Body of pancreas (tissue), 4 donors: Measurements from ENCODE around the gene FBXO9. TPM values are rescaled to one million over a fixed set of nuclear protein-coding genes. Genes with fewer than 3 reads are reported as not detected.
"Not testable (repeated sequence)": the region's sequence is repeated elsewhere in the genome, so short reads cannot be mapped to it uniquely, and the experiment has no call there.

ENCODE experiments used
- ATAC-seq: fragments of 150-250 bp; one replicate; pipeline ENCODE4 v1.9.1; 2016
- DNase-seq, 4 donors: peaks; one replicate each; pipeline ENCODE4 v3.0.0-alpha.2; 2019
- H3K27ac ChIP-seq, 4 donors: fragments of 200-600 bp; sonication (generic); 1 replicate in 3 of 4; 2 replicates in 1 of 4; pipeline versions ENCODE4 v1.5.1 to v1.6.1; 2016 to 2019; ENCODE audit warnings: mild to moderate bottlenecking in 1 of 4, mixed read lengths in 1 of 4, moderate library complexity in 1 of 4
- H3K27me3 ChIP-seq, 2 donors: fragments of 200-600 bp; sonication (generic); one replicate each; pipeline ENCODE4 v1.6.0; 2016; ENCODE audit warnings: mild to moderate bottlenecking in 1 of 2
- H3K36me3 ChIP-seq, 2 donors: fragments of 200-600 bp; sonication (generic); replicated peaks in 1 of 2; 2 replicates each; pipeline ENCODE4 v1.5.1; 2016; ENCODE audit warnings: low read depth in 2 of 2; ENCODE audit not compliant: insufficient read depth in 1 of 2
- H3K4me1 ChIP-seq: fragments of 200-600 bp; sonication (generic); one replicate; pipeline ENCODE4 v1.6.0; 2016
- H3K4me3 ChIP-seq, 2 donors: fragments of 200-600 bp; sonication (generic); 1 replicate in 1 of 2; 2 replicates in 1 of 2; pipeline ENCODE4 v1.5.1; 2016 to 2019
- H3K9me3 ChIP-seq, 3 donors: fragments of 200-600 bp; sonication (generic); 1 replicate in 2 of 3; 2 replicates in 1 of 3; pipeline ENCODE4 v1.5.1; 2016
- POLR2A ChIP-seq, 3 donors: fragments of 450-650 bp; IDR thresholded peaks; one replicate each; pipeline ENCODE4 v1.6.1; 2016; ENCODE audit warnings: antibody characterized with exemption in 3 of 3, mild to moderate bottlenecking in 2 of 3
- WGBS, 2 donors: methylation state at CpG; one replicate each; pipeline ENCODE4 v1.1.5; 2017; 5-methylcytosine and 5-hydroxymethylcytosine counted together
- intact Hi-C: fragments of 100-400 bp; cut with DNase I; formaldehyde crosslinking; loops from one replicate; pipeline ENCODE4 v1.15.1; 2023
- total RNA-seq, 2 donors: library from RNA; depleted of rRNA; stranded (reverse); fragments of >200 nt; gene quantifications; one replicate each; pipeline ENCODE4 v1.1.0, GENCODE V29; 2016
- TF ChIP-seq, protein P1 (sequence below), 7 experiments: fragments of 450-650 bp in 4 of 7; fragments of 200-600 bp in 3 of 7; sonication (generic) in 3 of 7; IDR thresholded peaks; one replicate each; pipeline ENCODE4 v1.5.1; 2016 to 2019; ENCODE audit warnings: antibody characterized with exemption in 7 of 7

Gene FBXO9
- total RNA-seq, 2 donors from 2014 or later = 53.7 to 69.0 TPM

- Histone ChIP-seq H3K9me3 (no peaks in the 10 kb centered on the region), H3K4me1 (no peaks in the 10 kb centered on the region), H3K27me3 (no peaks in the 10 kb centered on the region), H3K36me3 (no peaks in the 10 kb centered on the region), H3K4me3 (no peak overlapping the region), H3K27ac (no peak overlapping the region)
- DNase-seq = no peak
- TF ChIP-seq POLR2A (IDR thresholded peaks at IDR 0.05) = no peak
- TF ChIP-seq, protein P1, sequence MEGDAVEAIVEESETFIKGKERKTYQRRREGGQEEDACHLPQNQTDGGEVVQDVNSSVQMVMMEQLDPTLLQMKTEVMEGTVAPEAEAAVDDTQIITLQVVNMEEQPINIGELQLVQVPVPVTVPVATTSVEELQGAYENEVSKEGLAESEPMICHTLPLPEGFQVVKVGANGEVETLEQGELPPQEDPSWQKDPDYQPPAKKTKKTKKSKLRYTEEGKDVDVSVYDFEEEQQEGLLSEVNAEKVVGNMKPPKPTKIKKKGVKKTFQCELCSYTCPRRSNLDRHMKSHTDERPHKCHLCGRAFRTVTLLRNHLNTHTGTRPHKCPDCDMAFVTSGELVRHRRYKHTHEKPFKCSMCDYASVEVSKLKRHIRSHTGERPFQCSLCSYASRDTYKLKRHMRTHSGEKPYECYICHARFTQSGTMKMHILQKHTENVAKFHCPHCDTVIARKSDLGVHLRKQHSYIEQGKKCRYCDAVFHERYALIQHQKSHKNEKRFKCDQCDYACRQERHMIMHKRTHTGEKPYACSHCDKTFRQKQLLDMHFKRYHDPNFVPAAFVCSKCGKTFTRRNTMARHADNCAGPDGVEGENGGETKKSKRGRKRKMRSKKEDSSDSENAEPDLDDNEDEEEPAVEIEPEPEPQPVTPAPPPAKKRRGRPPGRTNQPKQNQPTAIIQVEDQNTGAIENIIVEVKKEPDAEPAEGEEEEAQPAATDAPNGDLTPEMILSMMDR (IDR thresholded peaks at IDR 0.05) = no peak
- no peak for ATAC-seq
- intact Hi-C loops = no loop called here
- 67 to 76% methylated on average over 1 of the region's 1 CpG for WGBS, 2 donors
Measured at GRCh38 chr6:53049415-53049814, 15.8 kb upstream of the FBXO9 start.

DNA sequence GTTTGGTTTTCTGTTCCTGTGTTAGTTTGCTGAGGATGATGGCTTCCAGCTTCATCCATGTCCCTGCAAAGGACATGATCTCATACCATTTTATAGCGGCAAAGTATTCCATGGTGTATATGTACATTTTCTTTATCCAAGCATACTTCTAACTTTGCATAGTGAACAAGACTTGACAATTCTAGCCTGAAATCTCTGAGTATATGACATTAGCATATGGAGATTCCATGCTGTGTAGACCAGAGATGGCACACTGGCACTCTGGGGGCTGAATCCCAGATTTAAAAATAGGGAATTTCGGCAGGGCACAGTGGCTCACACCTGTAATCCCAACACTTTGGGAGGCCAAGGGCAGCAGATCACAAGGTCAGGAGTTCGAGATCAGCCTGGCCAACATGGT lies 13.1 kb upstream of the FBXO9 start:
- intact Hi-C loops = loop anchor here (5.0 kb wide), 1 partner anchor 45 kb away; no protein-coding TSS in a partner anchor
- 93 to 99% methylated on average over 3 of the region's 3 CpGs for WGBS, 2 donors
- not testable (repeated sequence) for H3K4me3 ChIP-seq, ATAC-seq, DNase-seq, H3K27ac ChIP-seq, H3K36me3 ChIP-seq, H3K9me3 ChIP-seq, H3K27me3 ChIP-seq
- peaks cover 18% of the 10 kb centered on the region for H3K4me1 ChIP-seq

DNA sequence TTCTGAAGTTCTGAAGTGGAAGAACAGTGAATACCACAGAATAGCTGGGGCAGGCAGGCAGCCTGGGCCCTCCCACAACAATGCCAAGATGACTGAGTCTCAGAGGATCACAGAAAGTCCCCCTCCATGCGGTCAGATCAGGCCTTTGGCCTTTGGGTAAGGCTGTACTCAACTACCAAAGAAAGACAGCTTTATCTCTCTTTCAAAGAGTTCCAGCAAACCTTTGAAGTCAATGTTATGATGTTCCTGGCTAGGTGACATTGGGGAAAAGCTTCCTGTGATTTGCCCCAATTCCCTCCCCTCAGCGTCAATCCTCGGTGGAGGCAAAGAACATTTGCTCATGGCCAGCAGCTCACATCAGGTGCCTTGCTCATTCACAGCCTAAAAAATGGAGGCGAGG lies 10.7 kb upstream of the FBXO9 start:
- peaks cover 35% of the 10 kb centered on the region for H3K4me1 ChIP-seq
- no peak overlapping the region for H3K27ac ChIP-seq
- ATAC-seq = no peak
- H3K4me3 ChIP-seq = no peak overlapping the region
- H3K36me3 ChIP-seq = no peaks in the 10 kb centered on the region
- TF ChIP-seq, protein P1 (IDR thresholded peaks at IDR 0.05) = no peak
- TF ChIP-seq POLR2A (IDR thresholded peaks at IDR 0.05) = no peak
- no peaks in the 10 kb centered on the region for H3K9me3 ChIP-seq
- no peaks in the 10 kb centered on the region for H3K27me3 ChIP-seq
- no peak for DNase-seq
- WGBS, 2 donors = 91 to 93% methylated on average over 3 to 4 of the region's 4 CpGs
- intact Hi-C loops = loop anchor here (5.0 kb wide), 1 partner anchor 47 kb away; no protein-coding TSS in a partner anchor

DNA sequence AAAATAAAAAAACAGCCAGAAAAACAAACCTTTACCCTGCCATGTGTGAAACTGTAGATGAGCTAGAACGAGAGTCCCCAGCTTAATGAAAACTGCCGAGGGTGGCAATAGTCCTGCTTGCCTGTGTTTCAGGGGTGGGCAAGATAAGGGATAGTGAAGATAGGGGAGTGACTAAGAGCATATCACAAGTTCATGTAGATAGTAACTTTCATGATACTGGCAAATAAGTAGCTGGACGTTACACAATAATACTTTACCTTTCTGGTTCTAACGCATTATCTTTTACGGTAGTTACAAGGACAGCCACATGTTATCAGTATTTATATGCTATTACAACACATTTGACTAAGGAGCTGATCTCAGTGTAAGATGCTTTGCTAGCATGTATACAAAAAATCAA lies 9.3 kb upstream of the FBXO9 start:
- WGBS, 2 donors = 15% methylated on average over 5 of the region's 5 CpGs

DNA sequence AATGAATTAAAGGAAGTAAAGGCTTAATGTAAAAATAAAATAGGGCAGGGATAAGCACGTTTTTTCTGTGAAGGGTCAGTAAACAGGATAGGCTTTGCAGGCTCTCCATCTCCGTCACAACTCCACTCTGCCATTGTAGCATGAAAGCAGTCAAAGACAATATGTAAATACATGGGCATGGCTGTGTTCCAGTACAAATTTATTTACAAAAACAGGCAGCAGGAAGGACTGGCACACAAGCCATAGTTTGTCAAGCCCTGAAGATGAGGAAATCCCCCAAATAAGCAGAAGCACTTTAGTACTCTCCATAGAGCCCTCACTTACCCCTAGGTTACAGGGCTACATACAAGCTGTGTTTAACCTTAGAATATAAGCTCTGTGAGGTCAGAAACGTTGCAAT lies 8.9 kb upstream of the FBXO9 start:
- Histone ChIP-seq H3K36me3 (no peaks in the 10 kb centered on the region), H3K9me3 (no peaks in the 10 kb centered on the region), H3K27me3 (no peaks in the 10 kb centered on the region), H3K27ac (peak overlapping the region in 2 of 4 donors; percentile 15 to 38), H3K4me3 (no peak overlapping the region), H3K4me1 (peaks cover 47% of the 10 kb centered on the region)
- intact Hi-C loops = no loop called here
- WGBS, 2 donors = 7 to 19% methylated on average over 3 of the region's 3 CpGs
- TF ChIP-seq, protein P1 (IDR thresholded peaks at IDR 0.05) = no peak
- no peak for TF ChIP-seq POLR2A (IDR thresholded peaks at IDR 0.05)
- DNase-seq (no peak), ATAC-seq (peak; percentile 19)

More for the DNA sequence above, 9.3 kb upstream of the FBXO9 start:
- Histone ChIP-seq H3K4me3 (no peak overlapping the region), H3K36me3 (no peaks in the 10 kb centered on the region), H3K27ac (peak overlapping the region in 2 of 4 donors; percentile 15 to 38), H3K9me3 (no peaks in the 10 kb centered on the region), H3K27me3 (no peaks in the 10 kb centered on the region), H3K4me1 (peaks cover 47% of the 10 kb centered on the region)
- DNase-seq = no peak
- peak; percentile 56 for ATAC-seq
- intact Hi-C loops = no loop called here
- no peak for TF ChIP-seq POLR2A (IDR thresholded peaks at IDR 0.05)
- TF ChIP-seq, protein P1 (IDR thresholded peaks at IDR 0.05) = no peak
